Measurements from ENCODE around the gene GMPS. TPM values are rescaled to one million over a fixed set of nuclear protein-coding genes. Genes with fewer than 3 reads are reported as not detected.

The GMPS gene
- total RNA-seq, 1 experiment from 2014 or later, result 126 TPM

Other genes starting within 250 kb of the GMPS start
- gene PLCH1, start 125.6 kb upstream of the GMPS start, total RNA-seq (2014; rRNA removed; shearing (Covaris generic)), result 0.62 and 1.1 TPM in 2 replicates
- gene C3orf33, start 64.4 kb upstream of the GMPS start, total RNA-seq (2014; rRNA removed; shearing (Covaris generic)), result 2.5 and 5.1 TPM in 2 replicates
- gene SLC33A1, start 16.2 kb upstream of the GMPS start, total RNA-seq (2014; rRNA removed; shearing (Covaris generic)), result 36.5 and 45.4 TPM in 2 replicates
- gene KCNAB1, start 249.9 kb downstream of the GMPS start, total RNA-seq (2014; rRNA removed; shearing (Covaris generic)), result 0.10 and 0.33 TPM in 2 replicates

All from H4 (cell line).